HG02642 (cell line): Measurements from ENCODE around the gene CENPQ.

Experiments used
- ATAC-seq: cut with Tn5 transposase; IDR thresholded peaks from one replicate; pipeline ENCODE4 v1.9.1; 2021; ENCODE audit warnings: mild to moderate bottlenecking; ENCODE audit not compliant: unreplicated experiment, poor library complexity

CENPQ gene

DNA sequence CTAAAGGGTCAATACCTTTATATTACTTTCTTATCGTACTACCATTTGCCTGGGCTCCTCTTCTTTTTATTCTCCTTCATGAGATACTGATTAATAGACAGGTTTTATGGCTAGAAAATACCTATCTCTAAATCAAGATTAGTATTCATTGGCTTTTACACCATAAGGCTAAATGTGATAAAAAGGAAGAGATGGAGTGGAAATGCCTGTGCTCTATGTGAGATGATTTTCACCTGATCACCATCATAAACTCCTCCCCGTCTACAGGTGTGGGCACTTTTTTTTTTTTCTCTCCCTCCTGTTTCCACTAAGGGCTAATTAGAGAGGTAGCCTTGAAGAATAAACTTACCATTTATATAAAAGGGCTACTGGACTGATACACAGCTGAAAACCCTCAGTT, 36.5 kb downstream of the CENPQ start, which contains the start of gene GLYATL3:
GLYATL3 (plus strand) TSS at position 301 of the 400 bp plus-strand sequence. CDS start 12,068 bp downstream, outside the sequence.
- no peak for ATAC-seq

DNA sequence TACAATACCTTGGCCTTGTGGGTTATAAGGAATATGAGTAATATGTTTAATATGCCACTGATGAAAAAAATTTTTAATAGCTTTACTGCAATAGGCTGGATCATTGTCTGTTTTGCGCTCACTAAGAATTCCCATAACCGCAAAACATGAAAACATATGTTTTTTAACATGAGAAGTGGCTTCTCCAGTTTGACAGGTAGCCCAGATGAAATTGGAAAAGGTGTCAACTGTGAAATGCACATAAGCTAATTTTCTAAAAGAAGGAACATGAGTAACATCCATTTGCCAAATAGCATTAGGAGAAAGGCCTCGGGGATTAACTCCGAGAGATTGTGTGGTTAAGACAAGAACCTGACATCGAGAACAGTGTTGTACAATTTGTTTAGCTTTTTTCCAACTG, 41.5 kb downstream of the CENPQ start:
- no peak for ATAC-seq

DNA sequence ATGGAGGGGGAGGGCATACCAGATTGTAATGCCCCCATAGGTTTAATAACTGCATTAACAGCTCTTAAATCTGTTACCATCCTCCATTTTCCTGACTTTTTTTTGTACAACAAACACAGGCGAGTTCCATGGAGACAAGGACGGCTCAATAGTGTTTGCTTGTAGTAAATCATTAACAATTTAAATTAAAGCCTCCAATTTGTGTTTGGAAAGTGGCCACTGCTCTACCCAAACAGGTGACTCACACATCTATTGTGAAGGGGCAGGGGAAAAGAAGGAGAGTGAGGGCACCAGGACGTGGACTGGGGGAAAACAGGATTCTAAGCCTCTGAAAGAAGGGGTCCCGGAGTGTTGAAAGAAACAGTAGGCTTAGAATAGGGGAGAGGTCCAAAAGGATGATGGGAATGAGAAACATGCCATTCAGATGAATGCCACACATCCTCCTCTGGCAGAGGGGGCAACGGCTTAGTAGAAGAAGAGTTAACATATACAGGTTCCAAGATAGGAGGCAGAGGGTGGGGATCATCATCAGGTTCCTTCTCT, 43.5 kb downstream of the CENPQ start:
- ATAC-seq = no peak

DNA sequence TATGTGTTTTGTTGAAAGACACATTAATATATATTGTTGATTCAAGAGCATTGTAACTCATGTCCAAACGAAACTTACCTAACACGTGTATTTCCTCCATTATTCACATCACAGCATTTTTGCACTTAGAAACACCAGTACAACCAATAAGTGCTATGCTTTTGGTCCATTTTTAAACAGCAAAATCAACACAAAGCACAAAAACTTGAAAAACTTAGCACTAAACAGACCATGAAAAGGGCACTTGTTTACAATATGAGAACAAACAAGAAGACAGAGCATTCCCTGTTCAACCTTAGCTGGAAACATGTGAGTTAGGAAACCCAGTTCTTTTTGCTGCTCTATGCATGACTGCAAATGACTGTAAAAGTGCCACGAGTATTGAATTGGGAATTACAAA, 46.2 kb downstream of the CENPQ start:
- no peak for ATAC-seq

DNA sequence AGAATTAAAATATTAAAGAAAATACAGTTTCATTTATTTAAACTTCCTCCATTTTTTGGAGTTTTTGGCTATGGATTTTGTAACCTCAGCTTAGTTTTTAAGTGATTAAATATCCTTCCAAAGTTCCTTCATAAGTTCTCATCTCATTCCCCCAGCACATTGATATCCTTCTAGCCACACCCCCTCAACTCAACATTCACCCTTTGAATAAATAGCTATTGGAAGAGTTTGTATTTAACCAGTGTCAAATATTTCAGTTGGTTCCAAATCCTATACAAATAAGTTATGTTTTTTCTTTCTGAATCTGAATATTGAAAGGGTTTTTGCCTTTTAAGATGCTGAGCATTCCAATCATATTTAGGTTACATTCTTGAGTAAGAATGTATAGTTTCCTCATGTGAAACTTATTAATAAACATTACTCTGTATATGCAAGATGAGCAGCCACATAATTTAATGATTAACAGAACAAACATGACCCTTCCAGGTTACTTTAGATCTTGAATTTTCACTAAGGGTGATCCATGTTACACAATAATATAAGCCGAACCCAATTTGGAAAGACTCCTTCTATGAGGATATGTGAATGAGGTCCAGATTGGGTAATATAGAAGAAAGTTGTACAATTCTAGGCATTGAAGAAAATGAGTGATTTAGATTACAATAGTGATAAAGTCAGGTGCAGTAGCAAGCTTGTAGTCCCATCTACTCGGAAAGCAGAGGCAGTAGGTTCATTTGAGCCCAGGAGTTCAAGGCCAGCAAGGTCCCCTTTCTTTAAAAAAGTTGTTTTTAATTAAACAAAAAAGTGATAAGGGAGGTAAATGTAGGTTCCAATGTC, 50.2 kb downstream of the CENPQ start:
- no peak for ATAC-seq

DNA sequence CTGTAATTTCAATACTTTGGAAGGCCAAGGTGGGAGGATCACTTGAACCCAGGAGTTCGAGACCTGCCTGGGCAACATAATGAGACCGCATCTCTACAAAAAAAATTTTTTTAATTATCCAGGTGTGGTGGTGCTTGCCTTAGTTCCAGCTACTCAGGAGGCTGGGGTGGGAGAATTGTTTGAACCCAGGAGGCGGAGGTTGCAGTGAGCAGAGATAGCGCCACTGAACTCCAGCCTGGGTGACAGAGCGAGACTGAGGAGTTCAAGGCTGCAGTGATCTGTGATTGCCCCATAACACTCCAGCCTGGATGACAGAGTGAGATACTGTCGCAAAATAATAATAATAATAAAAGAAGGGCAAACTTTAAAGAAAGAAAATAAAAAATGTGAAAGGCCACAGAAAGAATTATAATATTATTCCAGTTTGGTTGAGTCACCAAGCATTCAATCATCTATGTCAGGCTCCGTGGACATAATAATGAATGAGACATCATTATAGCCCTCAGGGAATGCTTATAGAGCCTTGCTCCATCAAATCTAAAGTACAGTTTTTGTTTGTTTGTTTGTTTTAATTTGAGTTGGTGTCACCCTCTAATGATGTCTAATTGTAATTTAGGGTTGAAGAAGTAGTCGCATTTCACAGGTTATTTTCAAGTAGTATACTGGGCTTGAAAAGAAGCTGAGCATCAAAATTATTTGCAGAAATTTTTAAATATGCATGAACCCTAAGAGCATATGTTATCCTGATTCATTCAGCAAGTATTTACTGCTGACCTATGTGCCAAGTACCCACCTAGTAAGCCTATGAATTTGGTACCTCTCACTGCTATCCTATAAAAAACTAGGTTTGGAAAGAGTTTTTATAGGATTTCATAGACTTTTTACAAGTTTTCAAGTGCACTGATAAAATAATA, 51.7 kb downstream of the CENPQ start:
- ATAC-seq = no peak

DNA sequence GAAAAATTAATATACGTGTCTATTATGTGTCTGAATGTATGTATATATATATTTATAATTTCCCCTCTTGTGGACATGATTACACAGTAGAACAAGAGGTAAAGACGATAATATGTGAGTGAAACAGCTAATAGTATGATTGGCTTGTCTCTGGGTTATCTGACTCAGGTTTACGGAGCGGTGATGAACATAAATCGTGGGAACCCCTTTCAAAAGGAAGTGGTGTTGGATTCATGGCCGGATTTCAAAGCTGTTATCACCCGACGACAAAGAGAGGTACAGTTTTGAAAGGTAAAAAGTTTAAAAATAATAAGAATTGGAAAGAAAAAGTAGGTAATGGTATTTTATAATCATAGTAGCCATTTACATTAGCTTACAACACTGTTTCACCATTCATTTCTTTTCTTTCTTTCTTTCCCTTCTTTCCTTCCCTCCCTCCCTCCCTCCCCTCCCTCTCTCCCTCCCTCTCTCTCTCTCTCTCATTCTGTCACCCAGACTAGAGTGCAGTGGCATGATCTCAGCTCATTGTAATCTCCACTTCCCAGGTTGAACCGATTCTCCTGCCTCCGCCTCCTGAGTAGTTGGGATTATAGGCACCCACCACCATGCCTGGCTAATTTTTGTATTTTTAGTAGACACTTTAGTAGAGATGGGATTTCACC, 52.4 kb downstream of the CENPQ start:
- no peak for ATAC-seq

DNA sequence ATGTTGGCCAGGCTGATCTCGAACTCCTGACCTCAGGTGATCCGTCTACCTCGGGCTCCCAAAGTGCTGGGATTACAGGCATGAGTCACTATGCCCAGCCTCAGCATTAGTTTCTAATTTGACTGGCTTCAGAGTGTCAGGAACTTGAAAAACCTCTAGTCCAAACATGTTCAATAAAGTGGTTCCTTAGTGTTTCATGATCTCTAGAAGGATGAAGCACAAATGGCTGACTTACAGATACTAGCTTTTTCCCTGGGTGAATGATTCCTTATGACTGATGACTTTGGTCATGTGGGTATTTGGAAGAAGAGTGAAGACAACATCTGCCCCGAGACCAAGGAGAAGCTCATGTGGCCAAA, 53.0 kb downstream of the CENPQ start:
- no peak for ATAC-seq

DNA sequence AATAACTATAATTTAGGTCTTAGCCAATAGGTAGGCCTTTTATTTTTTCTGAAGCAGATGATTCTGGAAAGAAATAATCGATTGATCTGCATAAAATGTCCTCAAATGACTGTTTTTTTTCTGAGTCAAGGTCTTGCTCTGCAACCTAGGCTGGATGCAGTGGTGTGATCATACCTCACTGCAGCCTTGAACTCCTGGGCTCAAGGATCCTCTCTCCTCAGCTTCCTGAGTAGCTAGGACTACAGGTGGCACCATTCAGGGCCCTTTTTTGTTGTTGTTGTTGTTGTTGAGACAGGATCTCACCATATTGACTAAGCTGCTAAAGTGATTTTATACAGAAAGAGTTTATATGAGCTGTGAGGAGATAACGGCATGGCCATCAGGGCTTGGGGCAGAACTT, 54.7 kb downstream of the CENPQ start:
- no peak for ATAC-seq

DNA sequence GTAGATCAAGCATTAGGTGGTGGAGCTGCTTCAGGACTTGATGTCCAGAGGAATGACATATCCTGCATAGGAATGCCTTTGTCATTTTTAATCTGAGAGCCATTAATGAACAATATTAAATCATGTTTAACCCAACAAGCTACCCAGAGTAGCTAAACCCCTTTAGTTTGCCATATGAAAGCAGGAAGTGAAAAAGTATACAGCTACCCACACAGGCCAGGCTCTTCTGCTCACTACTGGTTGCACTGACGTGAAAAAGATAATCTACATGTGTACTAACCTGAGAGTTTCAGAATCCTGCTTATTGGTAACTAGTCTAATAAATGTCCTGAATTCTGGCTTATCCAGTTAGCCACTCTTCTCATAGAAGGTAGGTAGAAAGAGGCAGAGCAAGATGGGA, 56.5 kb downstream of the CENPQ start:
- peak; percentile 90 for ATAC-seq

DNA sequence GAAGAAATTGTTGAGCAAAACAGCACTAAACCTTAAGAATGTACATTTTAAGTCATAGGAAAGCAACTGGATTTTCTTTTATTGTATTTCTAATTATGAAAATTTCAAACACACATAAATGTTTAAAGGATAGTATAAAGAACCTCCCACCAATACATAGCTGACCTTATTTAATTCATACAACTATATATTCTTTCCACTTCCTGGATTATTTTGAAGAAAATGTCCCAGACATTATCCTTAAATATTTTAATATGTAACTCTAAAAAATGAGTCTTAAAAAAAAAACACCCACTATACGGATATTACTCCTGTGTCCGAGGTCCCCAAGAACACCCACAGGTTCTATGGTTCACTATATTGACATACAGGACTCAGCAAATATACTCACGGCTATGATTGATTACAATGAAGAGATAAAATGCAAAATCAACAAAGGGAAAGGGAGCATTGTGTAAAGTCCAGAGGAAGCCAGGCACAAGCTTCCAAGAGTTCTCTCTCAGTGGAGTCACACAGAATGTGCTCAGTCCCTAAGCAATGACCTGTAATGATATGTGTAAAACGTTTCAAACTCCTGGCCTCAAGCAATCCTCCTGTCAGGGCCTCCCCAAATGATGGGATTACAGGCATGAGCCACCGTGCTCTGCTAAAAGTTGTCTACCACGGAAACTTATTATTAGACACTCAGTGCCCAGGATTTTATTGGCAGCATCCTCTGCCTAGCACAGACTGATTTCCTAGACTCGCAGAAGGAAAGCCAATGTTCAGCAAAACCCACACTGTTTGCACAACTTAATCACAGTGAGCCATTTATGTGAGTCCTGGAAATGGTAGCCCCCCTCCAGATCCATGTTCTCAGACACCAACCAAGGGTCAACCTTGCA, 59.8 kb downstream of the CENPQ start:
- no peak for ATAC-seq

DNA sequence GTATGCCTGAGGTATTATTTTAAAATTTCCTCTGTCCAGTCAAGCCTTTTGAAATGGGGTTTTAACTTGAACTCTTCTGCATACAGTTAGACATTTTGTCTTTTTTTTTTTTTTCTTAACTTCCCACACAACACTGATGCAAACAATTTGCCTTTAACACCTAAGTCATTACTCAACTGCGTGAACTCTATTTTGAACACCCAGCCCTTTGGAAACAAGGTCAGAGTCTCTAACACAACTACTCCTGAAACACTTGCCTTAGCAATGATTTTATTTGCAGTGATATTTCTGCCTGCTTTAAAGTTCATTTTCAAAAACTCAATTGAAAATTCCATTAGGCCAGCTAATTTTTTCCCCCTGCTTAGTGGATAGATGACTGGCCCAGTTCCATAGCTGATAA, 60.7 kb downstream of the CENPQ start:
- no peak for ATAC-seq

DNA sequence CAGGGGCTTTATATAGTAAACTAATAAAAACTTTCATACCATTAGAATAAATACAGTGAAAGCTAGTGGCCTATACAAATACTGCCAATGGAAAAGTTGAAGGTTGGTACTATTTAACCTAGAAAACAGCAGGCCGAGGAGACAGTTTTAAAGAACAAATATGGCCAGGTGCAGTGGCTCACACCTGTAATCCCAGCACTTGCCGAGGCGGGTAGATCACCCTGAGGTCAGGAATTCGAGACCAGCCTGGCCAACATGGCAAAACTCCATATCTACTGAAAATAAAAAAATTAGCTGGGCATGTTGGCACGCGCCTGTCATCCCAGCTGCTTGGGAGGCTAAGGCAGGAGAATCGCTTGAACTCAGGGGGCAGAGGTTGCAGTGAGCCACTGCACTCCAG, 61.4 kb downstream of the CENPQ start:
- no peak for ATAC-seq

DNA sequence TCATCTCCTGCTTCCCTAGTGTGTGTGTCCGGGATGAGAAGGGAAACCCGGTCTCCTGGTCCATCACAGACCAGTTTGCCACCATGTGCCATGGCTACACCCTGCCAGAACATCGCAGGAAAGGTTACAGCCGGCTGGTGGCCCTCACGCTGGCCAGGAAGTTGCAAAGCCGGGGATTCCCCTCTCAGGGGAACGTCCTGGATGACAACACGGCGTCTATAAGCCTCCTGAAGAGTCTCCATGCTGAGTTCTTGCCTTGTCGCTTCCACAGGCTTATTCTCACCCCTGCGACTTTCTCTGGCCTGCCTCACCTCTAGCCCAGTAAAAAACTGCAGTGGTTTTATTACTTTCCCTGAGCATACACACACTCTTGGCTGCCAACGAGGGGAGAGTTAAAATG, 63.4 kb downstream of the CENPQ start:
- no peak for ATAC-seq

DNA sequence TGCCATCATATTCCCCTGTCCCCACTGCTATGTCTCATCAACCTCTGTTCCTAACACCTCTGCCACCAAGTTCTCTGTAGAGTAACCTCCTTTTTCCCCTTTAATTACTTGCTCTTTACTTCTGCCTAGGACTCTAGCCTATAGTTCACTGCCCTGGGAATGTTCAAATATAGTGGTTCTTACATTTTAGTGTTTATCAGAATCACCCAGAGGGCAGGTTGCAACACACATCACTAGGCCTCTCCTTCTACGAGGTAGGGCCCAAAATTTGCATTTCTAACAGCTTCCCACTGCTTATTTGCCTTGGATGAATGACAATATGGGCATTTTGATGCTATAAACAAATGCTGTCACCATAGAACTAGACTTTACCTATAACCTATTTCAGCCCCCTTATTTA, 64.2 kb downstream of the CENPQ start:
- ATAC-seq = no peak

DNA sequence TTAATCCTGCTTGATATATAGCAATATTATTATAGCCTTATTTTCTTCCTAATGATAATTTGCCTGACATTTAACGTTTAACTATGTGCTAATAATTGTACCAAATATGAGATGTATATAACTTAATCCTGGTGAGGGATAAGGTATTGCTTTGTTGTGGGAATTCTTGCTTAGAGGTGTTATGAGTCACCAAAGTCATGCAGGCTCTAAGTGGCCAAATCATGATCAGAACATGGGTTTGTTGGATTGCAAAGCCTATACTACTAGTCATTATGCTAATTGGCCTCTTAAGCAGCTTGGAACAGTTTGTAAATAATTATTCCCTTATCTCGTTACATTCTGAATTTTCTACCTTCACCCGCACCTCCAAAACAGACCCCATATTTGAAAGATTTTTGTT, 65.4 kb downstream of the CENPQ start:
- ATAC-seq = no peak

DNA sequence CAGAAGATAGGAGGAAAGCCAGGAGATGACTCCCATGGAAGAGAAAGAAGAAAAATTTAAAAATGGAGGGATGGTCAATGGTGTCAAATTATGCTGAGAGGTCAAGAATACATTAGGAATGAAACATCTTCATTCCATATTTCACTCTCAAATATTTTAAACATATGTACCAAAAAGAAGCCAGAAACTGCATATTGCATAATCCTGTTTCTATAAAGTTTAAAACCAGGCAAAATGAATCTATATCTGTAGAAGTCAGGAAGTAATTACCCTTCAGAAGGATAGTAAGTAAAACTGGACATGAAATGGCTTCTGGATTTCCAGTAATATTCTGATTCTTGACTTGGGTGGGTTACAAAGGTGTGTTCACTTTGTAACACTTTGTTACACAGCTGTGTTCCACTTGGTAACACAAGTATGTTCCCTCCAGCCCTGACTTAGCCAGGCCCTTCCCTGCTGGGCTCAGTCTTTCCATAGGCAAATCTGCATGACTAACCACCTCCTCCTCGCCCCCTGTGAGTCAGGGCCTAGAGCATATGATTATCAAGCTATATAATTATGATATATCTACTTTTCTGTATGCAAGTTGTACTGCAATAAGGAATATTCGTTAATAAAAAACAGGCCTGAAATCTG, 67.1 kb downstream of the CENPQ start:
- no peak for ATAC-seq

DNA sequence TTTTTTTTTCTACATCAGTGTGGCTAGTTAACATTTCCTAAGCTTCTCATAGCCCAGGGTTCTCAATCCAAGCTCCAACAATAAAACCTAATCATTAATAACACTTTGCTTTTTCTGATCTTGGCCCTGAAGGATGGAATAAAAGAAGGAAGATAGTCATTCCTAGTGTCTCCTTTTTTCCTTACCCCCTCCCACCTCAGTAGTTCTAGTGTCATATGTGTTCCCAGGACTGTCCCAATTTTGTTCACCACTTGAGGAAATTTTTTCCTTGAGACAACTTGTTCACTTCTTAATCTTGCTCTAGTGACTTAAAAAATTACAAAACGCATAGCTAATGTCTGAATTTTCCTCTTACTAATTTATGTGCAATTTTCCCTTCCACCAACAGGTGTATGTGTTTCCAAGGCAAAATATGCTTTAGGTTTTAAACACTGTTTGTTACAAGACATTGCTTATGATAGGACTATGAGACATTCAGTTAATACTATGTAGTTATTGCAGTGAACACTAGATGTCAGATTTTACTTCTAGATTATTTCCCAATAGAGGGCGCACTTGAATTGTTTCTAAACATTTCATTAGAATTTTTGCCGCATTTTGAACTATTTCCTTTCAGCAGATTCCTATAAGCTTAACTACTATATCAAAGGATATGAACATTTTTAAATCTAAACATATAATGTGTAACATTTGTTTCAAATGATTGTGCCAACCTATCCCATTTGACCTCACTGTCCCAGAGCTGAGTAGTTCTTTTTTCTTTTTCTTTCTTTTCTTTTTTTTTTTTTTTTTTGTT, 68.8 kb downstream of the CENPQ start:
- ATAC-seq = peak; percentile 81
